Mucosa of stomach (tissue), 1 donor: ENCODE results near the gene JAGN1.
A peak's percentile ranks its signal among the peaks of the same experiment; 100 is the strongest.

Experiments
- H3K27me3 ChIP-seq: one replicate; pipeline ENCODE4 v1.7.0; 2013; ENCODE audit warnings: mild to moderate bottlenecking, low read length; ENCODE audit not compliant: control insufficient read depth, insufficient read depth
- H3K36me3 ChIP-seq: one replicate; pipeline ENCODE4 v1.7.0; 2013; ENCODE audit warnings: low read length; ENCODE audit not compliant: control insufficient read depth, insufficient read depth
- H3K4me1 ChIP-seq: one replicate; pipeline ENCODE4 v1.7.0; 2013; ENCODE audit warnings: mild to moderate bottlenecking, low read length; ENCODE audit not compliant: control insufficient read depth, insufficient read depth
- H3K4me3 ChIP-seq: one replicate; pipeline ENCODE4 v1.7.0; 2013; ENCODE audit warnings: low read length
- H3K9ac ChIP-seq: one replicate; pipeline ENCODE4 v1.7.0; 2013; ENCODE audit warnings: mild to moderate bottlenecking, low read length, moderate library complexity
- H3K9me3 ChIP-seq: one replicate; pipeline ENCODE4 v1.7.0; 2013; ENCODE audit warnings: mild to moderate bottlenecking, low read length, moderate library complexity; ENCODE audit not compliant: control insufficient read depth
- donor health status: Pancreatic carcinoma.

JAGN1 gene

DNA sequence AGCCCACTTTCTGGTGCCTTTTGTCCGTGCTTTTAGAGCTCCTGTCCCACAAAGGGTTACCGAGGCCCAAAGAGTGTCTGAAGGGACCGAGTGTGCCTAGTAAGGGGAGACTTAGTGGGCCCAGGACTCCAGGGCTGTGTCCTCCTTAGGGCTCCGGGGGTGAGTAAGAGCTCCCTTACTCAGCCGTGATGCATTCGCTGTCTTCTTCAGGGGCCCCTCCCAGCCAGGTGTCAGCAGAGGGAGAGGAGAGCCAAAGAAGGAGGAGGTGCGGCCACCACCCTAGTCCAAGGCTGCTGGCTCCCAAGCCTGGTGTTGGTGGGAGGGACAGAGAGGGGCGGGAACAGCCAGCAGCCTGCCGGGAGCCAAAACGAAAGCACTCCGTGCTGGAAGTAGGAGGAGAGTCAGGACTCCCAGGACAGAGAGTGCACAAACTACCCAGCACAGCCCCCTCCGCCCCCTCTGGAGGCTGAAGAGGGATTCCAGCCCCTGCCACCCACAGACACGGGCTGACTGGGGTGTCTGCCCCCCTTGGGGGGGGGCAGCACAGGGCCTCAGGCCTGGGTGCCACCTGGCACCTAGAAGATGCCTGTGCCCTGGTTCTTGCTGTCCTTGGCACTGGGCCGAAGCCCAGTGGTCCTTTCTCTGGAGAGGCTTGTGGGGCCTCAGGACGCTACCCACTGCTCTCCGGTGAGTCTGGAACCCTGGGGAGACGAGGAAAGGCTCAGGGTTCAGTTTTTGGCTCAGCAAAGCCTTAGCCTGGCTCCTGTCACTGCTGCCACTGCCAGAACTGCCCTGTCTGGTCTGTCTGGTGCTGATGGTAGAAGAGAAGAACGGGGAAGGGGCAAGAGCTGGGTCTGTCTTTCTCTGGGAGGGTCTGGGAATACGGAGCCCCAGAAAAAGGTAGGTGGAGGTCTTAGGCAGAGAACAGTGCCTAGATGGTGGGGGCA lies 26.6 kb downstream of the JAGN1 start, which contains the start of gene IL17RC:
Gene IL17RC, plus strand, starts transcription at position 365 of the 947 bp plus-strand sequence. Its CDS starts 218 bp downstream, at position 583.
- no peaks in the 10 kb centered on the region for H3K27me3 ChIP-seq
- peak within 1 kb of the TSS; percentile 81 for H3K9ac ChIP-seq
- no peaks in the 10 kb centered on the region for H3K36me3 ChIP-seq
- peaks cover 46% of the 10 kb centered on the region for H3K4me1 ChIP-seq
- H3K9me3 ChIP-seq: no peaks in the 10 kb centered on the region
- peak within 1 kb of the TSS; percentile 64 for H3K4me3 ChIP-seq

GRCh38 chr3:9917820-9918219 lies 27.4 kb downstream of the JAGN1 start:
- H3K4me3 ChIP-seq: peak overlapping the region; percentile 64
- no peaks in the 10 kb centered on the region for H3K36me3 ChIP-seq
- no peaks in the 10 kb centered on the region for H3K27me3 ChIP-seq
- H3K9ac ChIP-seq: peak overlapping the region; percentile 81
- no peaks in the 10 kb centered on the region for H3K9me3 ChIP-seq
- peaks cover 42% of the 10 kb centered on the region for H3K4me1 ChIP-seq

DNA sequence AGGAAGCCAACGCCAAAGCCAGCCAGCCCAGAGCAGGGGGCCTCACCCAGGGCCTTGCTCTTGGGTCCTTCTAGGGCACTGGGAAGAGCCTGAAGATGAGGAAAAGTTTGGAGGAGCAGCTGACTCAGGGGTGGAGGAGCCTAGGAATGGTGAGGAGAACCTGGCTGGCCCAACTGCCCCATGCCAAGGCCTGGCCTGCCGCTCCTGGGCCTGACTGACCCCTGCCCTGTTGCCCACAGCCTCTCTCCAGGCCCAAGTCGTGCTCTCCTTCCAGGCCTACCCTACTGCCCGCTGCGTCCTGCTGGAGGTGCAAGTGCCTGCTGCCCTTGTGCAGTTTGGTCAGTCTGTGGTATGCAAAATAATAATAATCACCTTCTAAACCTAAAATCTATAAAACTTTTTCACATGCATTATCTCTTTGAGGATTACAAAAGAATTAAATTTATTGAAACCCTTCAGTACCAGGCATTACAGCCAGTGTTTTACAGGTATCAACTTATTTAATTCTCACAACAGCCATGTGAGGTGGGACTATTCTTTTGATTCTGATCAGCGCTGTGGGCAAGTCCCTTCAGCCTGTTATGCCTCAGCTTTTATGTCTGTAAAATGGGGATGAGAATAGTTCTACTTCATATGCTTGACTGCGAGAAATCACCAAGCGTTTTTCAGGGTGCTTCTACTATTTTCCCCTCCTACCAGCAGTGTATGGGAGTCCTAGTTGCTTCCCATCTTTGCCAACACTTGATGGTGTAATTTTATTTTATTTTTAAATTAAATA lies 28.0 kb downstream of the JAGN1 start:
- Histone ChIP-seq H3K9ac (no peak overlapping the region), H3K9me3 (no peaks in the 10 kb centered on the region), H3K4me3 (no peak overlapping the region), H3K36me3 (no peaks in the 10 kb centered on the region), H3K27me3 (no peaks in the 10 kb centered on the region), H3K4me1 (peaks cover 42% of the 10 kb centered on the region)

GRCh38 chr3:9928158-9928557 lies 37.7 kb downstream of the JAGN1 start:
- no peaks in the 10 kb centered on the region for H3K36me3 ChIP-seq
- no peak overlapping the region for H3K4me3 ChIP-seq
- H3K9me3 ChIP-seq: no peaks in the 10 kb centered on the region
- H3K27me3 ChIP-seq: no peaks in the 10 kb centered on the region
- no peak overlapping the region for H3K9ac ChIP-seq
- peaks cover 9% of the 10 kb centered on the region for H3K4me1 ChIP-seq

DNA sequence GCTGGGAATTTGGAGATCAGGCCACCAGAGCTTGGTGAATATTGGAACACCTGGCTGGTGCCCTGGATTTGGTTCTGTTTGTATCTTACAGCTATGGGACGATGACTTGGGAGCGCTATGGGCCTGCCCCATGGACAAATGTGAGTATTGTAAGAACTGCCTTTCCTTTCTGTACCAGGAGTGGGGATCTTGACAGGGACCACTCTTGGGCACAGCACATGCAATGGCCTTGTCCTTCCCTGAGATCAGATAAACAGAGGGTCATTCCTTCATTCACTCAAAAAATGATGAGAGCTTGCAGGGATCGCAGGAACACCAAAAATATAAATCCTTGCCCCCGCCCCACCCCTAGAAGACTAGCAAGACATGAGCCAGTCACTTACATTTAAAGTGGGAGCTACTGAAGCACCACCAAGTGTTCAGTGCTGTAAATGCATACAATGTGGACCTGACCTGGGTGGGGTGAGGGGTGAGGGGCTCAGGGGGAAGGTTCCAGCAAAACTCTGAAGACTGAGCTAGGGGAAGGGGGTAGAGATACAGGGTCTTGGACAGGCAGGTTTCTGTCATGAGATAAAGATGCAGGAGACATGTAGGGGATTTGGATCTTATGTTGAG lies 40.5 kb downstream of the JAGN1 start:
- Histone ChIP-seq H3K9me3 (no peaks in the 10 kb centered on the region), H3K36me3 (no peaks in the 10 kb centered on the region), H3K4me3 (no peak overlapping the region), H3K9ac (no peak overlapping the region), H3K27me3 (no peaks in the 10 kb centered on the region), H3K4me1 (peaks cover 18% of the 10 kb centered on the region)

DNA sequence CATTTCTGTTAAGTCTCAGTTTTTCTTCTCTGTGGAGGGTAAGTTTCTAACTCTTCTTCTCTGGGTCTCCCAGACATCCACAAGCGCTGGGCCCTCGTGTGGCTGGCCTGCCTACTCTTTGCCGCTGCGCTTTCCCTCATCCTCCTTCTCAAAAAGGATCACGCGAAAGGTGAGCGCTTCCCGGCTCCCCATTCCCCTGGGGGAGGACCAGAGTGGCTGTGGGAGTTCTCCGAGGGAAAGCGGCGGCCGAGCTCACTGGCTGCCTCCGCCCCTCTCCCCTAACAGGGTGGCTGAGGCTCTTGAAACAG lies 42.1 kb downstream of the JAGN1 start:
- Histone ChIP-seq H3K36me3 (no peaks in the 10 kb centered on the region), H3K9me3 (no peaks in the 10 kb centered on the region), H3K4me1 (peaks cover 22% of the 10 kb centered on the region), H3K9ac (peak overlapping the region; percentile 91), H3K27me3 (no peaks in the 10 kb centered on the region), H3K4me3 (peak overlapping the region; percentile 71)

- H3K36me3 ChIP-seq: no peaks in the 10 kb centered on the region
- peak overlapping the region; percentile 71 for H3K4me3 ChIP-seq
- H3K4me1 ChIP-seq: peaks cover 24% of the 10 kb centered on the region
- H3K9me3 ChIP-seq: no peaks in the 10 kb centered on the region
- H3K9ac ChIP-seq: peak overlapping the region; percentile 91
- no peaks in the 10 kb centered on the region for H3K27me3 ChIP-seq
These were observed 42.6 kb downstream of the JAGN1 start for GRCh38 chr3:9932843-9933560.

DNA sequence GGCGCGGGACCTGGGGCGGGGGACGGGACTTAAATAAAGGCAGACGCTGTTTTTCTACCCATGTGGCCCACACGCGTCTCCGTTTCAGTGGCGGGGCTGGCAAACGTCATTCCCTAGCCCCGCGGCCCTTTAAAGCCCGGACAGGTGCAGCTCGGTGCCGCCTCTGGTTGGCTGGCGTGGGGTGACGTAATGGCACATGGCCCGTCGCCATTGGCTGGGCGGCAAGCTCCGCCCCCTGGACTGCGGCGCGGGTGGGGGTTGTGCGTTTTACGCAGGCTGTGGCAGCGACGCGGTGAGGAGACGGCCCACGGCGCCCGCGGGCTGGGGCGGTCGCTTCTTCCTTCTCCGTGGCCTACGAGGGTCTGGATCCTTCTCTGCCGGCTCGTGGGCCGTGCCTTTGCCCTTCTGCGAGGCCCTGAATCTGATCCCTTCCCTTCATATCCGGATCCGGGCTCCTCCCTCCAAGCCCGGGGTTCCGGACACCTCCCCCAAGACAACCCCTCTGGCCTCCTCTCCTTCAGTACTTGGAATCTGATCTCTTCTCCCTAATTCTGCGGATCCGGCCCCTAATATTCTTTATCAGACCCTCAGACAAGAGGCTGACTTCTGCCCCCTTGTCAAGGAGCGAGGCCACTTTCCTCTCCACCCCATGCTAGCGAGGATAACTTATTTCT lies 43.3 kb downstream of the JAGN1 start, which contains the start of gene CRELD1:
Gene CRELD1, plus strand, starts transcription at position 274 of the 674 bp plus-strand sequence. CDS start 605 bp downstream, outside the sequence.
- H3K9me3 ChIP-seq: no peaks in the 10 kb centered on the region
- H3K9ac ChIP-seq: peak within 1 kb of the TSS; percentile 91
- peak within 1 kb of the TSS; percentile 71 for H3K4me3 ChIP-seq
- peaks cover 24% of the 10 kb centered on the region for H3K4me1 ChIP-seq
- H3K36me3 ChIP-seq: no peaks in the 10 kb centered on the region
- no peaks in the 10 kb centered on the region for H3K27me3 ChIP-seq

DNA sequence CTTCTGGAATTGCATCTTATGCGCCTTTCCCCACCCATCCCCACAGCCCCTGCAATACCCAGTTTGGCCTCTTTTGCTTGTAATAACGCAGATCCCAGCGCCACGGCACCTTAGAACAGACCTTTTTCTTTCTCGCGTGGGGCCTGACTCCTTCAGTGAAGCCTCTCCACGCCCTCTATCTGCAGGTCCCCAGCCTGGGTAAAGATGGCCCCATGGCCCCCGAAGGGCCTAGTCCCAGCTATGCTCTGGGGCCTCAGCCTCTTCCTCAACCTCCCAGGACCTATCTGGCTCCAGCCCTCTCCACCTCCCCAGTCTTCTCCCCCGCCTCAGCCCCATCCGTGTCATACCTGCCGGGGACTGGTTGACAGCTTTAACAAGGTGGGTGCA lies 43.8 kb downstream of the JAGN1 start:
- H3K36me3 ChIP-seq: no peaks in the 10 kb centered on the region
- no peaks in the 10 kb centered on the region for H3K27me3 ChIP-seq
- peak overlapping the region; percentile 91 for H3K9ac ChIP-seq
- no peaks in the 10 kb centered on the region for H3K9me3 ChIP-seq
- H3K4me3 ChIP-seq: peak overlapping the region; percentile 64
- peaks cover 24% of the 10 kb centered on the region for H3K4me1 ChIP-seq

DNA sequence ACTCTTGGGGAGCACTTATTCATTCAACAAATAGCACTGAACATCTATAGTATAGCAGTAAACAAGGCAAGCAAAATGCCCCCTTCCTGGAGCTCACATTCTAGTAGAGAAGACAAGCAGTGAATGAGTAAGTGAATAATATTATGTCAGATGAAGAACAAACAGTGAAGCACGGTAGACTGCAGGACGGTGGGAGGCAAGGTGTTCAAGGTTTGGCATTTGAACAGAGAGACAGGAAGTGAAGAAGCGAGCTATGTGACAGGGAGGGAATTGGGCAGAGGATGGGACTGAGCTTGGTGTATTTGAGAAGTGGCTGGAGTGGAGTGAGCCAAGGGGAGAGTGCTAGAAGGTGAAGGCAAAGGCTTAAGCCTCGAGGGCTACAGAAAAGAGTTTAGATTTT lies 44.6 kb downstream of the JAGN1 start:
- peak overlapping the region; percentile 64 for H3K4me3 ChIP-seq
- no peaks in the 10 kb centered on the region for H3K27me3 ChIP-seq
- peaks cover 24% of the 10 kb centered on the region for H3K4me1 ChIP-seq
- H3K9me3 ChIP-seq: no peaks in the 10 kb centered on the region
- H3K9ac ChIP-seq: peak overlapping the region; percentile 91
- no peaks in the 10 kb centered on the region for H3K36me3 ChIP-seq

GRCh38 chr3:9935966-9936510 lies 45.6 kb downstream of the JAGN1 start:
- Histone ChIP-seq H3K4me3 (no peak overlapping the region), H3K27me3 (no peaks in the 10 kb centered on the region), H3K4me1 (peaks cover 24% of the 10 kb centered on the region), H3K36me3 (no peaks in the 10 kb centered on the region), H3K9me3 (no peaks in the 10 kb centered on the region), H3K9ac (no peak overlapping the region)
